HEK293 (cell line): ENCODE measurements around the gene C5orf15.

Source experiments
- CTCF ChIA-PET: fragments of 350-600 bp; formaldehyde crosslinking; extraction: SDS; loops from one replicate; lab custom pipeline; 2021; ENCODE audit warnings: antibody characterized with exemption; lab: Yijun Ruan, JAX
- POLR2A ChIA-PET: fragments of 300-600 bp; formaldehyde crosslinking; extraction: SDS; loops from one replicate; lab custom pipeline; 2020; ENCODE audit warnings: antibody characterized with exemption, inconsistent platforms; lab: Yijun Ruan, JAX
- H3K27ac ChIP-seq: fragments of 200-500 bp; sonication (Bioruptor generic); 2 replicates; pipeline ENCODE4 v1.5.1; 2014; ENCODE audit warnings: low read depth, low read length, control low read depth, inconsistent platforms; ENCODE audit errors: extremely low read depth
- H3K36me3 ChIP-seq, 2 experiments: fragments of 200-500 bp in 1 of 2; sonication (Bioruptor generic) in 1 of 2; 1 replicate in 1 of 2; 2 replicates in 1 of 2; pipeline ENCODE4 v1.5.1; 2014 to 2017; ENCODE audit warnings: inconsistent platforms in 2 of 2, low read length in 2 of 2; ENCODE audit not compliant: control insufficient read depth in 2 of 2, insufficient read depth in 1 of 2
- H3K4me1 ChIP-seq: fragments of 200-500 bp; sonication (Bioruptor generic); 2 replicates; pipeline ENCODE4 v1.5.1; 2014; ENCODE audit warnings: mild to moderate bottlenecking, low read length, inconsistent platforms; ENCODE audit not compliant: control insufficient read depth, insufficient read depth
- H3K4me3 ChIP-seq: 2 replicates; pipeline ENCODE4 v1.5.1; 2011; ENCODE audit warnings: low read depth, mild to moderate bottlenecking, control low read depth, low read length, moderate library complexity
- H3K9me3 ChIP-seq: fragments of 200-500 bp; sonication (Bioruptor generic); 2 replicates; pipeline ENCODE4 v1.5.1; 2014; ENCODE audit warnings: low read depth, low read length, inconsistent platforms; ENCODE audit not compliant: control insufficient read depth, insufficient read depth
- EGR2 ChIP-seq: fragments of 450-650 bp; formaldehyde crosslinking; IDR thresholded peaks from 2 replicates; pipeline ENCODE4 v1.5.1; 2016; ENCODE audit warnings: low read depth, missing biosample characterization, missing genetic modification characterization
- HOXA7 ChIP-seq: sonication (generic); formaldehyde crosslinking; IDR thresholded peaks from 2 replicates; pipeline ENCODE4 v1.8.1; 2022; ENCODE audit warnings: missing genetic modification reagents, borderline replicate concordance
- KLF17 ChIP-seq: fragments of 450-650 bp; formaldehyde crosslinking; IDR thresholded peaks from 2 replicates; pipeline ENCODE4 v1.5.1; 2016; ENCODE audit warnings: missing biosample characterization, missing genetic modification characterization
- PRDM1 ChIP-seq: fragments of 450-650 bp; formaldehyde crosslinking; IDR thresholded peaks from 2 replicates; pipeline ENCODE4; 2016; ENCODE audit warnings: missing biosample characterization, missing genetic modification characterization
- REPIN1 ChIP-seq: fragments of 450-650 bp; formaldehyde crosslinking; IDR thresholded peaks from 2 replicates; pipeline ENCODE4 v1.5.1; 2017; ENCODE audit warnings: missing biosample characterization, missing genetic modification characterization, low read depth
- ZFP37 ChIP-seq: fragments of 450-650 bp; formaldehyde crosslinking; IDR thresholded peaks from 2 replicates; pipeline ENCODE4 v1.5.1; 2016; ENCODE audit warnings: missing biosample characterization, missing genetic modification characterization
- ZNF140 ChIP-seq: fragments of 450-650 bp; formaldehyde crosslinking; IDR thresholded peaks from 2 replicates; pipeline ENCODE4 v1.5.1; 2016; ENCODE audit warnings: missing biosample characterization, missing genetic modification characterization
- ZNF18 ChIP-seq: fragments of 450-650 bp; formaldehyde crosslinking; IDR thresholded peaks from 2 replicates; pipeline ENCODE4 v1.5.1; 2016; ENCODE audit warnings: missing biosample characterization, missing genetic modification characterization
- ZNF280C ChIP-seq: fragments of 450-650 bp; formaldehyde crosslinking; IDR thresholded peaks from 2 replicates; pipeline ENCODE4 v1.5.1; 2016; ENCODE audit warnings: missing biosample characterization, missing genetic modification characterization
- ZNF341 ChIP-seq: fragments of 450-650 bp; formaldehyde crosslinking; IDR thresholded peaks from 2 replicates; pipeline ENCODE4; 2016; ENCODE audit warnings: low read depth, missing biosample characterization, missing genetic modification characterization
- ZNF362 ChIP-seq: fragments of 450-650 bp; formaldehyde crosslinking; IDR thresholded peaks from 2 replicates; pipeline ENCODE4 v1.5.1; 2016; ENCODE audit warnings: missing biosample characterization, missing genetic modification characterization
- ZNF394 ChIP-seq: fragments of 450-650 bp; formaldehyde crosslinking; IDR thresholded peaks from 2 replicates; pipeline ENCODE4 v1.5.1; 2016; ENCODE audit warnings: missing biosample characterization, missing genetic modification characterization, mild to moderate bottlenecking, moderate library complexity, borderline replicate concordance
- ZNF544 ChIP-seq: fragments of 450-650 bp; formaldehyde crosslinking; IDR thresholded peaks from 2 replicates; pipeline ENCODE4 v1.5.0; 2017; ENCODE audit warnings: missing biosample characterization, missing genetic modification characterization
- ZNF558 ChIP-seq: fragments of 450-650 bp; formaldehyde crosslinking; IDR thresholded peaks from 2 replicates; pipeline ENCODE4 v1.5.1; 2016; ENCODE audit warnings: missing biosample characterization, missing genetic modification characterization
- ZNF629 ChIP-seq: fragments of 450-650 bp; formaldehyde crosslinking; IDR thresholded peaks from 2 replicates; pipeline ENCODE4 v1.5.1; 2017; ENCODE audit warnings: missing biosample characterization, missing genetic modification characterization

Gene C5orf15

GRCh38 chr5:133930061-133930812 is 38.2 kb downstream of the C5orf15 start (continued):
- no peak for TF ChIP-seq ZNF362 (tag by site-specific recombination)
- peak; percentile 72 for TF ChIP-seq ZNF629
- no peak for TF ChIP-seq ZNF280C (tag by site-specific recombination)
- no peak for TF ChIP-seq ZNF544 (tag by site-specific recombination)
- no peak for TF ChIP-seq ZNF558
- TF ChIP-seq HOXA7 (CRISPR knock-in tag), result no peak
- TF ChIP-seq ZNF341 (tag by site-specific recombination), result peak; percentile 39; the same call in 1 of the 2 replicates
- TF ChIP-seq REPIN1 (tag by site-specific recombination), result no peak
- TF ChIP-seq KLF17, result no peak
- TF ChIP-seq PRDM1, result no peak
- no peak for TF ChIP-seq ZNF18 (tag by site-specific recombination)

- TF ChIP-seq ZNF140 (tag by site-specific recombination), result no peak
- no peak for TF ChIP-seq EGR2 (tag by site-specific recombination)
- no peak for TF ChIP-seq ZNF394 (tag by site-specific recombination)
- no peak for TF ChIP-seq ZFP37 (tag by site-specific recombination)
- TF ChIP-seq, all 188 proteins: peak for 0
- CTCF ChIA-PET, result interaction anchor here (0.7 kb wide), 1 partner anchor 10 kb away, joined by 3 read pairs; no protein-coding TSS in a partner anchor
- Histone ChIP-seq H3K9me3 (no peaks in the 10 kb centered on the region), H3K27ac (no peak overlapping the region), H3K4me3 (no peak overlapping the region), H3K36me3 (no peaks in the 10 kb centered on the region), H3K4me1 (no peaks in the 10 kb centered on the region)
- POLR2A ChIA-PET, result no interaction called here
These were observed 39.6 kb downstream of the C5orf15 start for GRCh38 chr5:133928587-133929393.
